H7 (cell line): ENCODE measurements around the gene GDF9. TPM values are rescaled to one million over a fixed set of nuclear protein-coding genes. Genes with fewer than 3 reads are reported as not detected.

ENCODE experiments used
- DNase-seq: peaks from one replicate; pipeline ENCODE4 v3.0.0; 2012
- H3K27me3 ChIP-seq: 2 replicates; pipeline ENCODE4 v1.6.0; 2011; ENCODE audit warnings: mild to moderate bottlenecking, low read length; ENCODE audit not compliant: control insufficient read depth, insufficient read depth
- H3K36me3 ChIP-seq: replicated peaks from 2 replicates; pipeline ENCODE4 v1.5.1; 2011; ENCODE audit warnings: low read length; ENCODE audit not compliant: control insufficient read depth, insufficient read depth
- H3K4me3 ChIP-seq: 2 replicates; pipeline ENCODE4 v1.5.1; 2011; ENCODE audit warnings: low read depth, mild to moderate bottlenecking, control low read depth, low read length, moderate library complexity; ENCODE audit not compliant: insufficient read depth
- total RNA-seq: library from RNA; depleted of rRNA; stranded (reverse); fragments of >200 nt; shearing (Covaris generic); gene quantifications from 2 replicates; pipeline ENCODE4 v1.2.3, GENCODE V29; 2014; rRNA removed

The GDF9 gene
- total RNA-seq, 1 experiment from 2014 or later: 0.24 TPM

DNA sequence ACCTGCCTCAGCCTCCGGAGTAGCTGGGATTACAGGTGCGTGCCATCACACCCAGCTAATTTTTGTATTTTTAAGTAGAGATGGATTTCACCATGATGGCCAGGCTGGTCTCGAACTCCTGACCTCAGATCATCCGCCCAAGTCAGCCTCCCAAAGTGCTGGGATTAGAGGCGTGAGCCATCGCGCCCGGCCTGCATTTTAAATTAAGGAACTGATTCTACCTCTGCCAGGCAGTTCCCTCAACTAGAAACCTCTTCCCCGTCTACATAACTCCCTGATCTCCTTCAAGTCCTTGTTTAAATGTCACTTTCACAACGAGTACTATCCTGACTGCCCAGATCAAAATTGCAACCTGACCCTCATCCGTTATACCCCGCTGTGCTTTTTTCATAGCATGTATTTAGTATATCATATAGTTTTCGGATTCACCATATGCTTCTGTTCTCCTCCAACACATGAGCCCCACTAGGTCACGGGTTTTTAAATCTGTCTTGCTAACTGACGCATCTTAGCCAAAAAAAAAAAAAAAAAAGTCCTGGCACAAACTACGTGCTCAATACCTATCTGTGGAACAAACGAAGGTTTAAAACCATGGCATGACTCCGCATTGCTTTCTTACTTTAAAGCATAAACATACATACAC lies 54.0 kb downstream of the GDF9 start:
- no peak overlapping the region for H3K4me3 ChIP-seq

More for the DNA sequence above, 54.0 kb downstream of the GDF9 start:
- Histone ChIP-seq H3K27me3 (peaks cover 47% of the 10 kb centered on the region), H3K36me3 (no peaks in the 10 kb centered on the region)
- no peak for DNase-seq

Other genes starting within 250 kb of the GDF9 start
- not detected in 2 replicates for gene IL13, start 208.3 kb downstream of the GDF9 start, total RNA-seq
- gene IL4, start 192.5 kb downstream of the GDF9 start, total RNA-seq: not detected in 2 replicates
- gene KIF3A, start 128.9 kb downstream of the GDF9 start, total RNA-seq: 2.7 and 3.2 TPM in 2 replicates
- gene CCNI2, start 119.0 kb downstream of the GDF9 start, total RNA-seq: 0.07 and 0.18 TPM in 2 replicates
- 10.5 and 12.4 TPM in 2 replicates for gene SEPTIN8, start 89.2 kb downstream of the GDF9 start, total RNA-seq
- gene SOWAHA, start 53.2 kb downstream of the GDF9 start, total RNA-seq: 0.21 TPM in 1 of 2 replicates, not detected in the other
- gene SHROOM1, start 35.8 kb downstream of the GDF9 start, total RNA-seq: 1.3 and 4.0 TPM in 2 replicates
- gene UQCRQ, start 173 bp upstream of the GDF9 start, total RNA-seq: 129 and 137 TPM in 2 replicates
- gene LEAP2, start 7.2 kb upstream of the GDF9 start, total RNA-seq: 0.70 and 0.94 TPM in 2 replicates
- 25.1 and 40.9 TPM in 2 replicates for gene AFF4, start 97.2 kb upstream of the GDF9 start, total RNA-seq
- gene ZCCHC10, start 160.1 kb upstream of the GDF9 start, total RNA-seq: 22.3 and 24.0 TPM in 2 replicates
- gene HSPA4, start 185.5 kb upstream of the GDF9 start, total RNA-seq: 187 and 225 TPM in 2 replicates